ENCODE data around the gene TRPT1.

Gene TRPT1

DNA sequence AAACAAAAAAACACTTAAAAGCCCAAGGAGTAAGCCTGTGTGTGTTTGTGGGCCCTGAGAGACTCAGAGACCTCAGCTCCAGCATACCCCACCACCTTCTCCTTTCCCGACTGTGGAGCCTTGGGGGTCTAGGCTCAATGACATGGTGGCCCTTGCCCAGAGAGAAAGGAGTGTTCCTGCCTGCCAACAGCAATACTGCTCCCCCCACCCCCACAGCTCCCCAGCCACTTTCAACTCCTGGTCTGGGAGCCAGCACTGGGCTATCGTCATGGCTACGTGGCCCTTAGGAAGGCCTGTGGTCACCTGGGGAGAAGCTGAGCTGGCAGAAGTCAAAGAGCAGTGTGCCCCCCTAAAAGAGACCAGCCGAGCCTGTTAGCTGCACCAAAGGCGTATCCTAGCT lies 18.1 kb upstream of the TRPT1 start:
- TF ChIP-seq, protein P1, sequence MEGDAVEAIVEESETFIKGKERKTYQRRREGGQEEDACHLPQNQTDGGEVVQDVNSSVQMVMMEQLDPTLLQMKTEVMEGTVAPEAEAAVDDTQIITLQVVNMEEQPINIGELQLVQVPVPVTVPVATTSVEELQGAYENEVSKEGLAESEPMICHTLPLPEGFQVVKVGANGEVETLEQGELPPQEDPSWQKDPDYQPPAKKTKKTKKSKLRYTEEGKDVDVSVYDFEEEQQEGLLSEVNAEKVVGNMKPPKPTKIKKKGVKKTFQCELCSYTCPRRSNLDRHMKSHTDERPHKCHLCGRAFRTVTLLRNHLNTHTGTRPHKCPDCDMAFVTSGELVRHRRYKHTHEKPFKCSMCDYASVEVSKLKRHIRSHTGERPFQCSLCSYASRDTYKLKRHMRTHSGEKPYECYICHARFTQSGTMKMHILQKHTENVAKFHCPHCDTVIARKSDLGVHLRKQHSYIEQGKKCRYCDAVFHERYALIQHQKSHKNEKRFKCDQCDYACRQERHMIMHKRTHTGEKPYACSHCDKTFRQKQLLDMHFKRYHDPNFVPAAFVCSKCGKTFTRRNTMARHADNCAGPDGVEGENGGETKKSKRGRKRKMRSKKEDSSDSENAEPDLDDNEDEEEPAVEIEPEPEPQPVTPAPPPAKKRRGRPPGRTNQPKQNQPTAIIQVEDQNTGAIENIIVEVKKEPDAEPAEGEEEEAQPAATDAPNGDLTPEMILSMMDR (IDR thresholded peaks at IDR 0.05; ENCODE audit: low read depth, low read length) = no peak
- H3K4me3 ChIP-seq (replicated peaks in 1 of 2; ENCODE audit: low read depth in 2 of 2, low read length in 2 of 2) = no peak overlapping the region
- no peak for DNase-seq (ENCODE audit: low read depth in 2 of 2)

DNA sequence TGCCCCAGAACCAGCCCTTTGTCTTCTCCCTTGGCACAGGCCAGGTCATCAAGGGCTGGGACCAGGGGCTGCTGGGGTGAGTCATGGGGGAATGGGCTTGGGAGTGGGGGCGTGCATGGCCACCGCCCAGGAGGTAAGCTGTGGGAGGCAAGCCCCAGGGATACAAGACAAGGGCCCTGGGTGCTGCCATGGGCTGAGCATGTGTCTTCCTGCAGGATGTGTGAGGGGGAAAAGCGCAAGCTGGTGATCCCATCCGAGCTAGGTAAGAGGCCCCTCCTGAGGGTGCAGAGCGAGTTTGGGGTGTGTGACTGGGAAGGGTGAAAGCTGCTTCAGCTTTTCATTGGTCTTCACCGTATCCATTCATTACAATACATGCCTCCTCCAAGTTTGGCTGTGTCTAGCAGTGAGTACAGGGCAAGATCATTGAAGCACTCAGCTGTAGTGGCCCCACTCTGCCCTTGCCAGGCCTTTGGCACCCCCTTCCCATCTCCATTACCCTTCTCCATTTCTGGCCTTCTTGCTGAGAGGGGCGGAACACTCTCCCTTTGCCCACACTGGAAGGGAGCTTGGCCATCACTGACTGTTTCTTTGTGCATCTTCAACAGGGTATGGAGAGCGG lies 17.4 kb upstream of the TRPT1 start:
- peak overlapping the region in 1 of 2 donors; percentile 65 for H3K4me3 ChIP-seq (replicated peaks in 1 of 2; ENCODE audit: low read depth in 2 of 2, low read length in 2 of 2)
- no peak for DNase-seq (ENCODE audit: low read depth in 2 of 2)
- TF ChIP-seq, protein P1 (IDR thresholded peaks at IDR 0.05; ENCODE audit: low read depth, low read length) = no peak

DNA sequence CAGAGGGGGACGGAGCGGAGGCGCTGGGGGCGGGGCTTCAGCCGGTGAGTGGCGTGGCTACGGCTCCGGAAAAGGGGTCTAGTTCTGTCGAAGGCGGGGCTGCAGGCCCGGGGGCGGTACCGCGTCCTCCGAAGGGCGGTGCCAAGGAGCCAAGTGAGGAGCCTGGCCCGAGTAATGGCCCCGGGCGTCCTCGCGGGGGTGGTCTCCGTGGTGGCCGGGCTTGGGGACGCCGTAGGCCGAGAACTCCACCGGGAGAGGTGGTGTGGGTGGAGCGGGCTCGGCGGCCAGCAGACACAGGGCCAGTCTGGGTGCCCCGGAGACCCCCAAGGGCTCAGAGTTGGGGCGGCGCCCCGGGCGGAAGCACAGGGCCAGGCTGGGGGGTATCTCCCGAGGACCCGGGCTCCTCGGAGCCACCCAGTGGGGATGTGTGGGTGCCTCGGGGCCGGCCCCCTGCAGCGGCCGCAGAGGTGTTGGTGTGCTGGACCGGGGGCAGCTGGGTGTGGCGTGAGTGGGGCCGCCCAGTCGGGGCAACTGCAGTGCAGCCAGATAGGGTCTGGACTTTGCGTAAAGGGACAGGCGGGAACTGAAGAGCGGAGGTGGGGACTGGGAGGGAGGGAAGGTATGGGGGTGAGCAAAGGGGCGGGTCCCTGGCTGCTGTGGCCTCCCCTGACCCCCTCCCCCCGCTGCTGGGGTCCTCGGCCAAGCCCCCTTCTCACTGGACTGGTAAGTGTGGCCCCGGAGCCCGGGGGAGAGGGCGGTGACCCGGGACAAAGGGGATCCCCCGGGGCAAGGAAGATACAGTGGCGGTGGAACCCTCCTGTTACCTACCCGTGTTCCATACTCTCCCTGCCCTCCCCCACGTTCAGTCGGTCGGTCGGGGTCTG lies 15.7 kb upstream of the TRPT1 start:
- TF ChIP-seq, protein P1 (IDR thresholded peaks at IDR 0.05; ENCODE audit: low read depth, low read length) = no peak
- peak overlapping the region; percentile 65 to 85 for H3K4me3 ChIP-seq (replicated peaks in 1 of 2; ENCODE audit: low read depth in 2 of 2, low read length in 2 of 2)
- DNase-seq (ENCODE audit: low read depth in 2 of 2) = peak; percentile 39 to 50

DNA sequence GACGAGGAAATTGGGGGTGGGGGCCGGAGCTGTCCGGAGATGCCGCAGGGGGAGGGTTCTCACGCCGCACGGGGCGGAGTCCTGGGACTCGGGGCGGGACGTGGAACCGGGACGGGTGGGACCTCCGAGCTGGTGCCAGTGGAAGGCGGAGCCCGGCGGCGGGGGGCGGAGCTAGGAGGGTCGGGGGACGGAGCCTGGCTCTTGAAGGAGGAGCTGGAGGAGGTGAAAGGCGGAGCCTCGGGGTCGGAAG lies 15.2 kb upstream of the TRPT1 start:
- H3K4me3 ChIP-seq (replicated peaks in 1 of 2; ENCODE audit: low read depth in 2 of 2, low read length in 2 of 2) = peak overlapping the region; percentile 66 to 78
- TF ChIP-seq, protein P1 (IDR thresholded peaks at IDR 0.05; ENCODE audit: low read depth, low read length) = no peak
- DNase-seq (ENCODE audit: low read depth in 2 of 2) = peak; percentile 100

DNA sequence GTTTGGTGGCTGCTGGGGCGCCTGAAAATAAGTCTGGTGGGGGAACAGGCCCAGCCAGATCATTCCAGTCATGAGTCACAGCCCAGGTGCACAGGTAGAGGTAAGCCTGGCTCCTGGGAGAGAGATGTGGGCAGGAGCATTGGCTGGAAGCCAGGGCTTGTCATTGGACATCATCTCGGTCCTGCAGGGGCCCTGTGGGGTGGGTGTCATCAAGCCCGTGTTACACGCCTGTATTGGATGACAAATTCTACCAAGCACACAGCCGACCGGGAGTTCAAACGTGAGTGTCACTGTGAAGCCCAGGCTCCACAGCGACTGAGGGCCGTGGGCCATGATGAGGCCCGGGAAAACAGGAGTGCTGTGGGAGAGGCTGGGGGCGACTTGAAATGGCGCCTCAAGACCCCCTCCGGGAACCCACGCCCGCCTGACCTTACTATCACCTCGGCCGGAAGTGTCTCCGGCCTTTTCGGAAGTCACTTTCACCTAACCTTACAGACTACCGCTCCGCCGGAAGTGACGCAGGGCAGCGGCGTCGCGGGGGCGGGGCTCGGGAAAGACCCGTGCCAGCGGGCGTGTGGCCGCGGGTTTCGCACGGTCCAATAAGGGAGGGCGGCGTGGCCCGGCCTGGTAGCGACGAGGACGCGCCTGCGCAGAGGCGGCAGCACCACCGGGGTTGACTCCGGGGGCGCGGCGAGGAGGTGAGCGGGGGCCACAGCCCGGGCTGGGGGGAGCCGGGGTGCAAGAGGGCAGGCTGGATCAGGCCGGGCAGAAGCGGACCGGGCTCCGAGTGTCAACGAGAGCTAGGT lies 14.7 kb upstream of the TRPT1 start, which contains the start of gene FKBP2:
TSS of gene FKBP2 (plus strand) at position 661 of the 806 bp plus-strand sequence. CDS start 1,293 bp downstream, outside the sequence.
- H3K4me3 ChIP-seq (replicated peaks in 1 of 2; ENCODE audit: low read depth in 2 of 2, low read length in 2 of 2) = peak within 1 kb of the TSS; percentile 78 to 85
- DNase-seq (ENCODE audit: low read depth in 2 of 2) = peak; percentile 97 to 98
- TF ChIP-seq, protein P1 (IDR thresholded peaks at IDR 0.05; ENCODE audit: low read depth, low read length) = no peak

GRCh38 chr11:64239662-64240434 lies 13.9 kb upstream of the TRPT1 start:
- no peak for DNase-seq (ENCODE audit: low read depth in 2 of 2)
- peak overlapping the region; percentile 66 to 78 for H3K4me3 ChIP-seq (replicated peaks in 1 of 2; ENCODE audit: low read depth in 2 of 2, low read length in 2 of 2)
- TF ChIP-seq, protein P1 (IDR thresholded peaks at IDR 0.05; ENCODE audit: low read depth, low read length) = no peak
